GM18861 (cell line): ENCODE measurements around the gene CSDE1.
"Not testable (repeated sequence)": the region's sequence is repeated elsewhere in the genome, so short reads cannot be mapped to it uniquely, and the experiment has no call there.

Source experiments
- ATAC-seq: cut with Tn5 transposase; IDR thresholded peaks from one replicate; pipeline ENCODE4 v1.9.1; 2021; ENCODE audit not compliant: unreplicated experiment

The CSDE1 gene

DNA sequence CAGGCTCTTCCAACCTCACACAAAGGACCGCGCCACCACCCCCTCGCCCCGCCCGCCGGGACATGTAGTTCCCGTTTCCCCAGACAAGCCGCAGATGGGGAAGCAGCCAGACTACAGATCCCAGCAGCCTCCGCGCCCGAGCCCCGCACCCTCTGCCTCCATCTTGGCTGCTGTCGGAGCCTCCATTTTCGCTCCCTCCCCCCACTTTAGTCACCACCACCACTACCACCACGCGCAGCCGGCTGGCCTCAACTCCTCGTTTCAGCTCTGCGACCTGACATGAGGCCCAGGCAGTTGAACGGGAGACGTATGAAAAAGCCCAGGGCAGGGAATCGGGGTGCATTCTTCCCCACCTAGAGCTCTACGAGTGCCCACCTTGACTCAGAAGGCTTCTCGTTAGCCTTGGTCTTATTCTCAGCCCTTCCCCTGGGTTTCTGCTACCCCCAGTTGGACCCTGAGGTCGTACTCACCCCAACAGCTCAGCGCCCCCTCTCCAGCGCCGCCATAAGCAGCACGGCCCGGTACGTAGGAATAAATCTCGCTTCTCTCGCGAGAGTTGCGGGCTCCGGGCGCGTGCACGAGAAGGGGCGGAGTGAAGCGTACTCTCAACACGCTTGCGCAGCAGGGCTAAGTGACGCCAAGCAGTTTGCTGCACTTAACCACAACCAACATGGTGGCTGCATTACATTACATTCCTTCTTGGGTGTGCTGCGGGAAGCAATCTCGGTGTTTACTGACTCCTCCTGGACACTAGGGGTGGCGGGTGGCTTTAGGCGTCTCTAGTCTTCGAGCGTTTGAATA, at the start of gene CSDE1:
Gene CSDE1, minus strand, starts transcription at position 530 of the 801 bp plus-strand sequence. CDS start 18,094 bp downstream, outside the sequence.
- peak; percentile 82 for ATAC-seq

DNA sequence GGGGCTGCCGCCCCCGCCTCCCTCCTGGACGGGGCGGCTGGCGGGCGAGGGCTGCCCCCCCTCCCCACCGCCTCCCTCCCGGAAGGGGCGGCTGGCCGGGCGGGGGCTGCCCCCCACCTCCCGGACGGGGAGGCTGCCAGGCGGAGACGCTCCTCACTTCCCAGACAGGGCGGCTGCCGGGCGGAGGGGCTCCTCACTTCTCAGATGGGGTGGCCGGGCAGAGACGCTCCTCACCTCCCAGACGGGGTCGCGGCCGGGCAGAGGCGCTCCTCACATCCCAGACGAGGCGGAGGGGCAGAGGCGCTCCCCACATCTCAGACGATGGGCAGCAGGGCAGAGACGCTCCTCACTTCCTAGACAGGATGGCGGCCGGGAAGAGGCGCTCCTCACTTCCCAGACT, 46.7 kb upstream of the CSDE1 start:
- not testable (repeated sequence) for ATAC-seq

DNA sequence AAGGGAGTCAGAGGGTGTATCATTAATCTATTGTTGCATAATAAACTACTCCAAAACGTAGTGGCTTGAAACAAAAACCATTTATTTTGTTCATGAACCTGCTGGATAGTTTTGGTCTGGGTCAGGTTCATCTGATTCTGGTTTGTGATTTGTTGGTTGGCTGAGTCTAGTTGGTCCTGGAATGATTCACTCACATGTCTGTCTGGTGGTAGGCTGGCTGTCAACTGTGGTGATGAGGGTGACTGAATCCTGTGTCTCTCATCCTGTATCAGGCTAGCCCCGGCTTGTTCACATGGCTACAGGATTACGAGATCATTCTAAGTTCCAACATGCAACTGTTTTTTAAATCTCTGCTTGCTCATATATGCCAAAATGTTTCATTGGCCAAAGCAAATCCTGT, 45.2 kb upstream of the CSDE1 start:
- peak; percentile 79 for ATAC-seq

DNA sequence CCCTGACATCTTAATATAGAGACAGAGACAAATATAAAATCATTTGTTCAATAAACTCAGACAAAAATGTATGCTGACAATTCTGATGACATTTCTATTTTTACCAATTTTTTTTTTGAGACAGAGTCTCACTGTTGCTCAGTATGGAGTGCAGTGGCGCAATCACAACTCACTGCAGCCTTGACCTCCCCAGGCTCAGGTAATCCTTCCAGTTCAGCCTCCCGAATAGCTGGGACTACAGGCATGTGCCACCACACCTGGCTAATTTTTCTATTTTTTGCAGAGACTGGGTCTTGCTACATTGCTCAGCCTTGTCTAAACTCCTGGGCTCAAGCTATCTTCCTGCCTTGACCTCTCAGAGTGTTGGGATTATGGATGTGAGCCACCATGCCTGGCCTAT, 36.3 kb upstream of the CSDE1 start:
- ATAC-seq = no peak

DNA sequence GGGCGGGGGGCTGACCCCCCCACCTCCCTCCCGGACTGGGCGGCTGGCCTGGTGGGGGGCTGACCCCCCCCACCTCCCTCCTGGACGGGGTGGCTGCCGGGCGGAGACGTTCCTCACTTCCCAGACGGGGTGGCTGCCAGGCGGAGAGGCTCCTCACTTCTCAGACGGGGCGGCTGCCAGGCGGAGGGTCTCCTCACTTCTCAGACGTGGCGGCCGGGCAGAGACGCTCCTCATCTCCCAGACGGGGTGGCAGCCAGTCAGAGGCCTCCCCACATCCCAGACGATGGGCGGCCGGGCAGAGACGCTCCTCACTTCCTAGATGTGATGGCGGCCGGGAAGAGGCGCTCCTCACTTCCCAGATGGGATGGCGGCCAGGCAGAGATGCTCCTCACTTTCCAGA, 32.8 kb upstream of the CSDE1 start:
- ATAC-seq = not testable (repeated sequence)

DNA sequence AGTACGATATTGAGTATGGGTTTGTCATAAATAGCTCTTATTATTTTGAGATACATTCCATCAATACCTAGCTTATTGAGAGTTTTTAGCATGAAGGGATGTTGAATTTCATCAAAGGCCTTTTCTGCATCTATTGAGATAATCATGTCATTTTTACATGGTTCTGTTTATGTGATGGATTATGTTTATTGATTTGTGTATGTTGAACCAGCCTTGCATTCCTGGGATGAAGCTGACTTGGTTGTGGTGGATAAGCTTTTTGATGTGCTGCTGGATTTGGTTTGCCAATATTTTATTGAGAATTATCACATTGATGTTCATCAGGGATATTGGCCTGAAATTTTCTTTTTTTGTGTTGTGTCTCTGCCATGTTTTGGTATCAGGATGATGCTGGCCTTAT, 28.7 kb upstream of the CSDE1 start:
- ATAC-seq = not testable (repeated sequence)

DNA sequence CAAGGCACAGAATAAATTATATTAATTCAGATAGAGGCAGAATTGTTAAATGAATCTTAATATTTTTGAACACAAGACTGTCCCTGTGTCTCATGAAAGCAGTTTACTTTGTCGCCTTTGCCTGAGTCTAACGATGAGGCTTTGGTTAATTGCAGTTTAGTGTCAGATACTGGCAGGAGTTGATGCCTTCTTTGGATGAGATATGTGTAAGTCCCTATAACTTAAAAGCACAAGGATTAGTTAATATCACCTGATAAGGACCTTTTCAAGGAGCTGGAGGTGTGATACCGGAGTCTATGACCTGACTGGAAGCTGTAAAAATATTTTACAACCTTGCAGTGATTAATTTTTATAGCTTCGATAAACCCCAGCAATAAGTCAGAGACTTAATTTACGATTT, 24.7 kb upstream of the CSDE1 start:
- ATAC-seq = no peak

DNA sequence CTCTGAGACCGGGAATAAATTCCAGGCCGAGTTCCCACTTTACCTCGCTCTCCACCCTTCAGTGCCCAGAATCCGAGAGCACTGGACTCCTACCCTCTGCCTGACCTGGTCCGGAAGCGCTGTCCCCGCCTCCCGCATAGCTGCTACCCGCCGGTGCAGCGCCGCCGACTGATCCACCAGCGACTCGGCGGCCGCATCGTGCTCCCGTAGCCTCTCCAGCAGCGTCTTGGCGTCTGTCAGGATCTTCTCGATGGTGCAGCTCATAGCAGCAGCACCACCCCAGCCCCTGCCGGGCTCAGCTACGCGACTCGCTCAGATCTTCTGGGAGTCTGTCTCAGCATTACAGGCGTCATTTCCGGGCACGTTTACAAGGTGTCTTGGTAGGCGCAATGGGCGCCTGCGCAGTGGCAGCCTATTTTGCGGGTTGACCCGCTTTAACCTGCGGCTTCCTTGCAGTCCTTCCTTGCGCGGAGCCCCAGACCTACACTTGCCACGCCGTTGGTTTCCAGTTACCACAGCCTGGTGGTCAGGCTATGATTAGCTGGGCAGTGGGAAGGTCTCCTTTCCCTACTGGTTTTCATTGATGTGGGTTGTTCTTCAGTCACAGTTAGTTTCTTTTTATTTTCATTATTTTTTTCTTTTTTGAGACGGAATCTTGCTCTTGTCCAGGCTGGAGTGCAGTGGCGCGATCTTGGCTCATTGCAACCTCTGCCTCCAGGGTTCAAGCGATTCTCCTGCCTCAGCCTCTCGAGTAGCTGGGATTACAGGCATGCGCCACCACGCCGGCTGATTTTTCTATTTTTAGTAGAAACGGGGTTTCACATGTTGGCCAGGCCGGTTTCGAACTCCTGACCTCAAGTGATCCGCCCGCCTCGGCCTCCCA, 22.8 kb upstream of the CSDE1 start, which contains the start of gene SIKE1:
Gene SIKE1, minus strand, starts transcription at position 342 of the 883 bp plus-strand sequence. Its CDS starts 78 bp downstream, at position 264.
- ATAC-seq = peak; percentile 99

DNA sequence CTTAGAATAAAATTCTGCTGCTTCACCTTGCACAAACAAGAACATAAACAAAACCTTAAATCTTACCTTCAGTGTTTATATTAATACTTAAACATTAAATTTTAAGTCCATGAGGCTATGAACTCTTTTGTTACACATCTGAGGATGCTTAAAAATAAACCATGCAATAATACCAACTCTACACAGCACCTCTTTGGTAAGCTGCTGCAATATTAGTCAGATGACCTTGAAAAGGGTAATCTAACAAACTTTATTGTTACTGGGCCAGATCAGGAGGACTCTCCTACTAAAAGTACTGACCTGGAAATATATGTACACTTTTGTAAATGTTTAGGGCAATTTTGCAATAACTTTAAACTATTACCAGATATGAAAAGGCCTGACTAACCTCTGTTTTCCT, 21.9 kb upstream of the CSDE1 start:
- no peak for ATAC-seq

DNA sequence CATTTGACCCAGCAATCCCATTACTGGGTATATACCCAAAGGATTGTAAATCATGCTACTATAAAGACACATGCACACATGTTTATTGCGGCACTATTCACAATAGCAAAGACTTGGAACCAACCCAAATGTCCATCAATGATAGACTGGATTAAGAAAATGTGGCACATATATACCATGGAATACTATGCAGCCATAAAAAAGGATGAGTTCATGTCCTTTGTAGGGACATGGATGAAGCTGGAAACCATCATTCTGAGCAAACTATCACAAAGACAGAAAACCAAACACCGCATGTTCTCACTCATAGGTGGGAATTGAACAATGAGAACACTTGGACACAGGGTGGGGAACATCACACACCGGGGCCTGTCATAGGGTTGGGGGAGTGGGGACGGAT, 18.9 kb upstream of the CSDE1 start:
- ATAC-seq = not testable (repeated sequence)

DNA sequence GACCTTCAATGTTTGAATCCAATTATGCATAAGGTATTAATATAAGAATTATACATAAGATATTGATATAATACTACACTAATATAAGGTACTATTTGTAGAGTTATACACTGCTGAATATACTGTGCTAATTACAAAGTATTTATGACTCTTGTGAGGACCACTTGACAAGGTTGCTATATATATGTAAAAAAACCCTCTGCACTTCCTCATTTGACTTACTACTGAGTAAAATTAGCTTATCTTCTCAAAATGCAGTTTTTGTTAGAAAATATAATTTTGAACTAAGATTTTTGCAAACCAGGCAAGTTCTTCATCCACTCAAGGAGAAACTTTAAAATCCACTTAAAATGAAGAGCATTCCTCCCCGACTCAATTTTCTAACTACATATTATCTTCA, 14.2 kb upstream of the CSDE1 start:
- no peak for ATAC-seq

DNA sequence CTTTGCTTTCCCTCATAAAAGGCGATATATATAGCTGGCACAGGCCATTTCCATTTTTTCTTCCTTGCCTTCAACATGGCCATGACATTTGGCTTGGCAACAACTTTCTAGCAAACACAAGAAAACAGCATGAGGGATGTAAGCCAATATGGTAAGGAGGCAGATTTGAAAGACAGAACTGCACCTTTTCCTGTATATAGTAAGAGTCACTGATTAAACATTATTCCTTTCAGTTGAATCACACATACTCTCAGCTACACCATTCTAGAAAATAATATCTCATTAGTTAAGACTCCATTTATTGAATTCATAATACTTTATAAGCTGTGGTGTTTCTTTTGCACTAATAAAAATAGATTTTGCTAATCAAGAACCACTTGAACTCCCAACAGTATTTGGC, 13.2 kb upstream of the CSDE1 start:
- ATAC-seq = no peak

DNA sequence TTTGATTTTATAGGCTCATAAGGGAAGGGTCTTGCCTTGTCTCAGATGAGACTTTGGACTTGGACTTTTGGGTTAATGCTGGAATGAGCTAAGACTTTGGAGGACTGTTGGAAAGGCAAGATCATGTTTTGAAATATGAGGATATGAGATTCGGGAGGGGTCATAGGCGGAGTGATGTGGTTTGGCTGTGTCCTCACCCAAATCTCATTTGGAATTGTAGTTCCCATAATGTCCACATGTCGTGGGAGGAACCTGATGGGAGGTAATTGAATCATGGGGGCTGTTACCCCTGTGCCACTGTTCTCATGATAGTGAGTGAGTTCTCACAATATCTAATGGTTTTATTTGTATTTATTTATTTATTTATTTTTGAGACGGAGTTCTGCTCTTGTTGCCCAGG, 6.9 kb upstream of the CSDE1 start:
- ATAC-seq = no peak

DNA sequence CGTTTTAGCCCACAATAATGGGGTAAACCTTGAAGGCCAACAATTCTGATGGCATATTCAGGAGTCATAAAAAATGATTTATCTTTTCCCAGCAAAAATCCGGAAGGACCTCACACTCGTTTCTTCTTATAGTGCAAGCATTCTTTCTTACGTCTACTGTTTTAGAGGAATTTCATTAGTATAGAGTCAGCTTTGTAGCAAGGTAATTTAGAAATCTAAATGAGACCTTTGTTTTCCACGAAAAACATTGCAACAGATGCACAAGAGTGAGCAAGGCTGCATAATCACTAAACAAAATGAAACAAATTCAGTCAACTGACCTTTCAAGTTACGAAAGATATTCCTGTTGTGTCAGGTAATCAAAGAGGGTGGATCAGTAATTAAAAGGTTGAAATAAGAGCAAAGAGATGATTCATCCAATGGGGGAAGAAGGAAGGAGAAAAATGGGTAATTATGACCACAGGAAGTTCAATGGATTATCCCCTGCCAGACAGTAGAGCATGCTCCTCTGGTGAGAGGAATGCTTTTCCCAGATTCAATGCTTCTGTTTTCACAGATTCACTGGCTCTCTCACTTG, 560 bp upstream of the CSDE1 start:
- ATAC-seq = no peak

DNA sequence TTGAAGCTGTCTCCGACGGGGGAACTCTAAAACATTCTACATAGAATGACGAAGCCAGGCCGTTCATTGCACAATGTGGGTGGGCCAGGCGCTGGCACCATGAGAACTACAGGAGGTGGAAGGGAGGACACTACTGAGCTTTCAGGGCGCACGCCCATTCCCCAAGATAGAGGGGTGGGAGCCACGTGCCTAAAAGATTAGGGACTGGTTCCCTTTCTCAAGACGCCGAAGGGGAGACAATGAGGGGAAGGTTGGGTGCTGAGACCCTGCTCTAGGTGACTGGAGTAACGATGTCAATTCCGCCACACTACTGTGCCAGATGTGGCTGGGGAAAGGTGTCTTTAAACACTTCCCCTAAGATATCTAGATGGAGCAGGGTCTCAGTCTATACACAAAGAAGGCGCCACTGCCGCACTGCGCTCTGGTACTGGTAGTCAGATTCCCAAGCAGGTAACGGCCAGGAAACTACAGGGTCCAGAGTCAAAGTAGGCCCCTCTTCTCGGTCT, 782 bp downstream of the CSDE1 start:
- ATAC-seq = no peak

DNA sequence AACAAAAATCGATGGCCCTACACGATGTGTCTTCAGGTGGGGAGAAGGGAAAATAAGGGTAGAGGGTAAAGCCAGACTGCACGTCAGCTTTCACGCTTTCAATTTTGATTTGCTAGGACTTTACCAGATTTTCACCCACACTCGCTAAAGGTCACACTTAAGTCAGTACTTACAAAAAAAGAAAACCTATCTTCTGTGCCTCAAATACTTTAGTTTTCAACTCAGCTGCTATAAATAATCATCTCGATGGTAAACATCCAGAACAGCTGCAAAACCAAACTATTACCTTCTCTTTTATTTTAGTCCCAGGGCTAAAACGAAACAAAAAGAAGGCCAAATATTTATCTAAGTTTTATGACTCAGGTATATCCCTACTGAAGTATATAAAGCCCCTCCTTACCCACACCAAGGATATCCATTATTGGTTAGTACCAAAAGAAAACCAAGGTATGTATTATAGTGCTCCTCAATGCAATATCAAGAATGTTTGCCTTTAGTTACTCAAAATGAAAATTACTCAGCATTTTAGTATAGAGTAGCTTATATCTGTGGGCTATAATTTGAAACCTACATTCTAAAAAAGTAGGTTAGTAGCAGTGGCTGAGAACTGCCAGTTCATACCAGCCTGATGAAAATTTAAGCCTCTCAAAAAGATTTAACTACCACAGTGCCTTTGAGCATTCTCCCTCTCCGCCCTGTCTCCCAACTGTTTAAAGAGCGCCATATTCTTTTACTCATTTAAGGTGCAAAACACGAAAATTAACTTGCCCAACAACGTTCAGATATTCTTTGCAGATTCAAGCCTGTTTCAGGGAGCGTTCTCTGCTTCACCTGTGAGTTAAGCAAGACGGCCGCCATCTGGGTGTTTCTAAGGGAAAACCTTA, 1.5 kb downstream of the CSDE1 start:
- ATAC-seq = peak; percentile 35

DNA sequence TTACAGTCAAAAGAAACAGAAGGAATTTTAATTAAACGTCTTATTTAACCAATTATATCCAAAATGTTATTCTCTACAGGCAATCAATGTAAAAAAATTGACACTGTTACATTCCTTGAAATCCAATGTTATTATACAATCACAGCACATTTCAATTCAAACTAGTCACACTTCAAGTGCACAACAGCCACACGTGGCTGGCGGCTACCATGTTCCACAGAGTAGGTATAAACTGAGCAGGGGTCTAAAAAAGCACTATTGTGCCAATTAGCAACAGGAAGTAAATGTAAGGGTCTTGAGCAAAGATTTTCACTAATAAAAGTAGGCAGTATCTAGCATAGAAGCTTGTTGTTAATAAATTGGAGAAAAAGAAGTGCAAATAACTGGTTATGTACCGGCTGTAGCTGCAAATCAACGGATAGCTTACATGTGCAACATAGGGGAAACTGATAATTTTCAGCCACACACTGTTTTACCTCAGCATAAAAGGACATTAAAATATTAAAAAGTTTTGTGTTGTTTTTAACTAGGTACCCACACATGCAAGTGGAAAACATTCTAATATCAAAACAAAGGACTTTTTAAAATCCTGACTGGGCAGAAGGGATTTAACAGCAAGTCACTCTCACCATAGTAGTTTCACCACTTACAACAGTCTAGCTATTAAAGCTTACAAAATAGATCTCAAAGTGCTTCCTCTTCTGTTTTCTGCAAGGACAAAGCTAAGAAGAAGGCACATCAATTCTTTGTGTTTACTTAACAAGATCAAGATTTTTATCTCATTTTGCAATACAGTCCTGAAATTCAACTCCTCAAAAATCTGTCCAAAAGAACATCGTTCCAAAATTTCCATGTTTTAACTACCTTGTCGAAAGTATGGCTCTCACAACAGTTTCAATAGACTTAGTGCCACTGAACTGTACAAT, 2.5 kb downstream of the CSDE1 start:
- no peak for ATAC-seq

DNA sequence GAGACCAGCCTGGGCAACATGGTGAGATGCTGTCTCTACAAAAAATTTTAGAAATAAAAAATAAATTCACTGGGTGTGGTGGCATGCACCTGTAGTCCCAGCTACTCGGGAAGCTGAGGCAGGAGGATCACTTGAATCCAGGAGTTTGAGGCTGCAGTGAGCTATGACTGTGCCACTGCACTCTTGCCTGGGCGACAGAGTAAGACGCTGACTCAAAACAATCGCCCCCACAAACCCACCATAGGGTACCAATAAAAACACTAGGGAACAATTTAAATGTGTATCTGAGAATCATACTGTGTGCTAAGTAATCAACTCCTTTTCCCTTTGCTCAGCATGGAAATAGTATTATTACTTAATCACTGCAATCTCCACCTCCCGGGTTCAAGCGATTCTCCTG, 4.1 kb downstream of the CSDE1 start:
- not testable (repeated sequence) for ATAC-seq

DNA sequence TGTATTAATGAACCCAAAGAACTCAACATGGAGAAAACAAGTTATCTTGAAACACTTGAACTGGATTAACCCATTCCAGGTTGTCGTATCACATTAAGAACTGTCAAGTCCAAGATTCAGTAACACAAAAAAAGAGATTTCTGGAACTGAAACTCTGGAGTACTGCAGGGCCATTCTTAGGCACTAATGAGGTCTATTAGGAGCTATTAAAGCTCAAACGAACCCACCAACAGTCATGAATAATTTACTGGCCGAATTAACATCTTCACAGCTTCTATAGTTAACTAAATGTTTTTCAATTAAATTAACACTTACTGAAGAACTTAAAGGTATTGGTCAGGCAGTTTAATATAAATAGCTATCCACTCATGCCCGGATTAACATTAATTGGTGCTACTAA, 4.6 kb downstream of the CSDE1 start:
- ATAC-seq = no peak
